ENCODE measurements around the gene ASB18.
"Not testable (repeated sequence)": the region's sequence is repeated elsewhere in the genome, so short reads cannot be mapped to it uniquely, and the experiment has no call there.

ASB18 gene

GRCh38 chr2:236286873-236287545 lies 22.8 kb upstream of the ASB18 start:
- no peak for DNase-seq (ENCODE audit: low read depth in 2 of 2)

- DNase-seq (ENCODE audit: low read depth in 2 of 2) = no peak
Measured at GRCh38 chr2:236284208-236284607, 20.0 kb upstream of the ASB18 start.

GRCh38 chr2:236282406-236282805 lies 18.2 kb upstream of the ASB18 start:
- no peak for DNase-seq (ENCODE audit: low read depth in 2 of 2)

GRCh38 chr2:236281423-236281822 lies 17.2 kb upstream of the ASB18 start:
- no peak for DNase-seq (ENCODE audit: low read depth in 2 of 2)

- DNase-seq (ENCODE audit: low read depth in 2 of 2) = no peak
Measured at GRCh38 chr2:236273126-236273525, 8.9 kb upstream of the ASB18 start.

- DNase-seq (ENCODE audit: low read depth in 2 of 2) = no peak
Measured at GRCh38 chr2:236271851-236272250, 7.6 kb upstream of the ASB18 start.

GRCh38 chr2:236269876-236270275 lies 5.7 kb upstream of the ASB18 start:
- DNase-seq (ENCODE audit: low read depth in 2 of 2) = not testable (repeated sequence)

- no peak for DNase-seq (ENCODE audit: low read depth in 2 of 2)
Measured at GRCh38 chr2:236265675-236266074, 1.5 kb upstream of the ASB18 start.

GRCh38 chr2:236262238-236262637 lies 2.0 kb downstream of the ASB18 start:
- no peak for DNase-seq (ENCODE audit: low read depth in 2 of 2)

- DNase-seq (ENCODE audit: low read depth in 2 of 2) = no peak
Measured at GRCh38 chr2:236261452-236261851, 2.8 kb downstream of the ASB18 start.

GRCh38 chr2:236259371-236259770 lies 4.8 kb downstream of the ASB18 start:
- no peak for DNase-seq (ENCODE audit: low read depth in 2 of 2)

GRCh38 chr2:236257575-236257974 lies 6.6 kb downstream of the ASB18 start:
- no peak for DNase-seq (ENCODE audit: low read depth in 2 of 2)

- DNase-seq (ENCODE audit: low read depth in 2 of 2) = no peak
Measured at GRCh38 chr2:236257136-236257535, 7.1 kb downstream of the ASB18 start.

- no peak for DNase-seq (ENCODE audit: low read depth in 2 of 2)
Measured at GRCh38 chr2:236256366-236256985, 7.7 kb downstream of the ASB18 start.

- DNase-seq (ENCODE audit: low read depth in 2 of 2) = no peak
Measured at GRCh38 chr2:236254674-236255073, 9.5 kb downstream of the ASB18 start.

- DNase-seq (ENCODE audit: low read depth in 2 of 2) = no peak
Measured at GRCh38 chr2:236254001-236254400, 10.2 kb downstream of the ASB18 start.

GRCh38 chr2:236252602-236253001 lies 11.6 kb downstream of the ASB18 start:
- DNase-seq (ENCODE audit: low read depth in 2 of 2) = no peak

GRCh38 chr2:236250909-236251579 lies 13.2 kb downstream of the ASB18 start:
- DNase-seq (ENCODE audit: low read depth in 2 of 2) = no peak

- DNase-seq (ENCODE audit: low read depth in 2 of 2) = no peak
Measured at GRCh38 chr2:236250286-236250685, 13.9 kb downstream of the ASB18 start.

GRCh38 chr2:236249066-236249465 lies 15.1 kb downstream of the ASB18 start:
- DNase-seq (ENCODE audit: low read depth in 2 of 2) = no peak

GRCh38 chr2:236246711-236247246 lies 17.4 kb downstream of the ASB18 start:
- no peak for DNase-seq (ENCODE audit: low read depth in 2 of 2)

- DNase-seq (ENCODE audit: low read depth in 2 of 2) = no peak
Measured at GRCh38 chr2:236244256-236244655, 19.9 kb downstream of the ASB18 start.

GRCh38 chr2:236242057-236242495 lies 22.1 kb downstream of the ASB18 start:
- no peak for DNase-seq (ENCODE audit: low read depth in 2 of 2)

Data from fibroblast of skin of left quadriceps (primary cell).